Loucy (cell line): ENCODE measurements around the gene TRIP6.

ENCODE experiments used
- H2AFZ ChIP-seq: fragments of 200-600 bp; sonication (generic); 2 replicates; pipeline ENCODE4 v1.6.0; 2016; ENCODE audit warnings: antibody characterized with exemption, mild to moderate bottlenecking, low read length, moderate library complexity
- H3F3A ChIP-seq: fragments of 200-600 bp; 2 replicates; pipeline ENCODE4 v1.6.0; 2016; ENCODE audit warnings: antibody characterized with exemption, low read depth, mild to moderate bottlenecking
- H3K27me3 ChIP-seq: fragments of 200-600 bp; sonication (generic); 2 replicates; pipeline ENCODE4 v1.6.1; 2014; ENCODE audit warnings: low read length, mild to moderate bottlenecking; ENCODE audit not compliant: insufficient read depth, poor library complexity, severe bottlenecking
- H3K36me3 ChIP-seq: fragments of 200-600 bp; sonication (generic); 2 replicates; pipeline ENCODE4 v1.6.1; 2016; ENCODE audit warnings: low read length; ENCODE audit not compliant: insufficient read depth
- H3K4me1 ChIP-seq: fragments of 200-600 bp; sonication (generic); 2 replicates; pipeline ENCODE4 v1.5.1; 2014; ENCODE audit warnings: low read length, mild to moderate bottlenecking; ENCODE audit not compliant: insufficient read depth, poor library complexity, severe bottlenecking
- H3K4me2 ChIP-seq: fragments of 200-600 bp; sonication (generic); 2 replicates; pipeline ENCODE4 v1.6.0; 2014; ENCODE audit warnings: antibody characterized with exemption, low read length, low read depth, mild to moderate bottlenecking; ENCODE audit not compliant: poor library complexity, severe bottlenecking
- H3K4me3 ChIP-seq: fragments of 200-600 bp; sonication (generic); 2 replicates; pipeline ENCODE4 v1.5.1; 2014; ENCODE audit warnings: low read length, mild to moderate bottlenecking, mixed read lengths; ENCODE audit not compliant: poor library complexity, severe bottlenecking
- H3K79me2 ChIP-seq: fragments of 200-600 bp; sonication (generic); 2 replicates; pipeline ENCODE4 v1.6.1; 2014; ENCODE audit warnings: low read length; ENCODE audit not compliant: insufficient read depth
- H3K9ac ChIP-seq: fragments of 200-600 bp; sonication (generic); 2 replicates; pipeline ENCODE4 v1.6.0; 2014; ENCODE audit warnings: mild to moderate bottlenecking, low read depth, low read length, moderate library complexity; ENCODE audit not compliant: poor library complexity, severe bottlenecking
- H3K9me2 ChIP-seq: fragments of 200-600 bp; sonication (generic); replicated peaks from 2 replicates; pipeline ENCODE4 v1.6.1; 2016; ENCODE audit warnings: low read depth, low read length, mixed read lengths
- H3K9me3 ChIP-seq: fragments of 200-600 bp; sonication (generic); 2 replicates; pipeline ENCODE4 v1.6.1; 2014; ENCODE audit warnings: mild to moderate bottlenecking, antibody characterized with exemption, low read length, low read depth; ENCODE audit not compliant: insufficient read depth
- H4K20me1 ChIP-seq: fragments of 200-600 bp; sonication (generic); 2 replicates; pipeline ENCODE4 v1.6.0; 2014; ENCODE audit warnings: antibody characterized with exemption, low read length, mild to moderate bottlenecking; ENCODE audit not compliant: insufficient read depth, poor library complexity, severe bottlenecking
- CTCF ChIP-seq: fragments of 200-600 bp; sonication (generic); conservative IDR thresholded peaks from 2 replicates; pipeline ENCODE4 v1.5.1; 2014; ENCODE audit warnings: mild to moderate bottlenecking, antibody characterized with exemption, low read length
- EZH2phosphoT487 ChIP-seq: fragments of 200-600 bp; IDR thresholded peaks from 2 replicates; pipeline ENCODE4 v1.6.1; 2018; ENCODE audit warnings: antibody characterized with exemption, mild to moderate bottlenecking, moderate library complexity, borderline replicate concordance

The TRIP6 gene

GRCh38 chr7:100835903-100836811 is 31.0 kb upstream of the TRIP6 start:
- no peaks in the 10 kb centered on the region for H3K9me3 ChIP-seq
- H3K27me3 ChIP-seq = no peaks in the 10 kb centered on the region
- H4K20me1 ChIP-seq = no peaks in the 10 kb centered on the region
- H3K9me2 ChIP-seq = no peaks in the 10 kb centered on the region
- no peaks in the 10 kb centered on the region for H3F3A ChIP-seq
- no peak overlapping the region for H3K9ac ChIP-seq
- H3K4me1 ChIP-seq = no peaks in the 10 kb centered on the region
- H3K79me2 ChIP-seq = no peaks in the 10 kb centered on the region
- H2AFZ ChIP-seq = no peak overlapping the region
- no peak for TF ChIP-seq CTCF
- no peak for TF ChIP-seq EZH2phosphoT487
- no peak overlapping the region for H3K4me2 ChIP-seq
- no peak overlapping the region for H3K4me3 ChIP-seq
- H3K36me3 ChIP-seq = no peaks in the 10 kb centered on the region

- Histone ChIP-seq H3K36me3 (no peaks in the 10 kb centered on the region), H3K27me3 (no peaks in the 10 kb centered on the region), H3K4me2 (no peak overlapping the region), H3F3A (no peaks in the 10 kb centered on the region), H3K9ac (no peak overlapping the region), H3K79me2 (no peaks in the 10 kb centered on the region), H4K20me1 (no peaks in the 10 kb centered on the region), H2AFZ (no peak overlapping the region), H3K4me1 (no peaks in the 10 kb centered on the region), H3K4me3 (no peak overlapping the region), H3K9me2 (no peaks in the 10 kb centered on the region), H3K9me3 (no peaks in the 10 kb centered on the region)
- TF ChIP-seq EZH2phosphoT487 (no peak), CTCF (no peak)
These were observed 30.4 kb upstream of the TRIP6 start for GRCh38 chr7:100836812-100837098.

GRCh38 chr7:100837099-100837836 is 29.9 kb upstream of the TRIP6 start:
- Histone ChIP-seq H3K4me2 (no peak overlapping the region), H3K4me3 (no peak overlapping the region), H3K4me1 (no peaks in the 10 kb centered on the region), H3K27me3 (no peaks in the 10 kb centered on the region), H3F3A (no peaks in the 10 kb centered on the region), H2AFZ (no peak overlapping the region), H4K20me1 (no peaks in the 10 kb centered on the region), H3K9me2 (no peaks in the 10 kb centered on the region), H3K79me2 (no peaks in the 10 kb centered on the region), H3K36me3 (no peaks in the 10 kb centered on the region), H3K9me3 (no peaks in the 10 kb centered on the region), H3K9ac (no peak overlapping the region)
- no peak for TF ChIP-seq EZH2phosphoT487
- no peak for TF ChIP-seq CTCF
